IMR-90 (cell line): ENCODE measurements around the gene RAPGEF1. TPM values are rescaled to one million over a fixed set of nuclear protein-coding genes. Genes with fewer than 3 reads are reported as not detected.
A peak's percentile ranks its signal among the peaks of the same experiment; 100 is the strongest.

Source experiments
- ATAC-seq: fragments of 200-7000 bp; cut with Tn5 transposase; 2 replicates; pipeline ENCODE4 v1.9.1; 2020; ENCODE audit warnings: low read depth, mild to moderate bottlenecking, moderate library complexity
- BruUV-seq: library from RNA; stranded (reverse); fragments of 400-500 nt; replicated peaks from 2 replicates; lab custom pipeline; 2021; lab: Mats Ljungman, UMichigan
- CTCF ChIA-PET: fragments of 300-600 bp; formaldehyde crosslinking; extraction: SDS; loops from one replicate; lab custom pipeline; 2021; ENCODE audit warnings: antibody characterized with exemption; lab: Yijun Ruan, JAX
- POLR2A ChIA-PET: fragments of 300-600 bp; sonication (Branson Sonifier 250); formaldehyde crosslinking; loops from one replicate; lab custom pipeline; 2022; ENCODE audit warnings: antibody characterized with exemption; ENCODE audit not compliant: unreplicated experiment; lab: Charles Lee
- DNase-seq: peaks from one replicate; pipeline ENCODE4 v3.0.0; 2013
- H2AFZ ChIP-seq: replicated peaks from 2 replicates; pipeline ENCODE3; 2013; ENCODE audit warnings: low read length, mild to moderate bottlenecking; ENCODE audit not compliant: poor library complexity
- H2AK5ac ChIP-seq: 2 replicates; pipeline ENCODE4 v1.6.1; 2013; ENCODE audit warnings: low read depth, low read length, inconsistent platforms
- H2AK9ac ChIP-seq: replicated peaks from 2 replicates; pipeline ENCODE3; 2013; ENCODE audit warnings: mild to moderate bottlenecking, low read depth, low read length, moderate library complexity; ENCODE audit not compliant: poor library complexity
- H2BK120ac ChIP-seq: 2 replicates; pipeline ENCODE4 v1.6.1; 2013; ENCODE audit warnings: low read depth, low read length, inconsistent platforms
- H2BK15ac ChIP-seq: 3 replicates; pipeline ENCODE4 v1.6.1; 2013; ENCODE audit warnings: low read depth, low read length, inconsistent platforms
- H2BK20ac ChIP-seq: 2 replicates; pipeline ENCODE4 v1.6.1; 2013; ENCODE audit warnings: low read depth, mild to moderate bottlenecking, inconsistent platforms, low read length, moderate library complexity
- H2BK5ac ChIP-seq: 2 replicates; pipeline ENCODE4 v1.6.1; 2013; ENCODE audit warnings: mild to moderate bottlenecking, low read depth, low read length, inconsistent platforms; ENCODE audit not compliant: poor library complexity, severe bottlenecking
- H3K14ac ChIP-seq: replicated peaks from 2 replicates; pipeline ENCODE4 v1.6.1; 2013; ENCODE audit warnings: low read depth, low read length, inconsistent platforms
- H3K18ac ChIP-seq: 2 replicates; pipeline ENCODE4 v1.6.1; 2013; ENCODE audit warnings: low read depth, low read length, control low read depth
- H3K23ac ChIP-seq: 2 replicates; pipeline ENCODE4 v1.6.1; 2013; ENCODE audit warnings: low read depth, low read length, inconsistent platforms
- H3K27ac ChIP-seq: 2 replicates; pipeline ENCODE4 v1.5.1; 2013; ENCODE audit warnings: mild to moderate bottlenecking, control low read depth, low read length; ENCODE audit not compliant: insufficient read depth
- H3K27me3 ChIP-seq: 2 replicates; pipeline ENCODE4 v1.6.1; 2013; ENCODE audit warnings: low read length; ENCODE audit not compliant: control insufficient read depth, insufficient read depth
- H3K36me3 ChIP-seq: 2 replicates; pipeline ENCODE4 v1.6.1; 2013; ENCODE audit warnings: low read length, mixed read lengths; ENCODE audit not compliant: control insufficient read depth, insufficient read depth
- H3K4ac ChIP-seq: 2 replicates; pipeline ENCODE4 v1.6.1; 2013; ENCODE audit warnings: low read depth, low read length, inconsistent platforms
- H3K4me1 ChIP-seq: 2 replicates; pipeline ENCODE4 v1.6.1; 2013; ENCODE audit warnings: low read length, mixed read lengths; ENCODE audit not compliant: control insufficient read depth, insufficient read depth
- H3K4me2 ChIP-seq: 2 replicates; pipeline ENCODE4 v1.6.1; 2013; ENCODE audit warnings: low read depth, mild to moderate bottlenecking, control low read depth, low read length, moderate library complexity
- H3K4me3 ChIP-seq: 2 replicates; pipeline ENCODE4 v1.5.1; 2013; ENCODE audit warnings: low read depth, mild to moderate bottlenecking, control low read depth, low read length, moderate library complexity; ENCODE audit not compliant: insufficient read depth
- H3K56ac ChIP-seq: 2 replicates; pipeline ENCODE4 v1.6.1; 2013; ENCODE audit warnings: low read length, inconsistent platforms; ENCODE audit not compliant: insufficient read depth; ENCODE audit errors: extremely low read depth
- H3K79me1 ChIP-seq, 2 experiments: 2 replicates each; pipeline ENCODE4 v1.6.1; 2013; ENCODE audit warnings: low read length in 2 of 2, inconsistent platforms in 1 of 2, low read depth in 1 of 2
- H3K9ac ChIP-seq: 2 replicates; pipeline ENCODE4 v1.6.1; 2013; ENCODE audit warnings: low read depth, low read length, control low read depth
- H3K9me1 ChIP-seq: 2 replicates; pipeline ENCODE4 v1.6.1; 2013; ENCODE audit warnings: low read length, inconsistent platforms; ENCODE audit not compliant: insufficient read depth
- H3K9me3 ChIP-seq: 2 replicates; pipeline ENCODE4 v1.6.1; 2013; ENCODE audit warnings: low read length; ENCODE audit not compliant: control insufficient read depth, insufficient read depth
- H4K20me1 ChIP-seq: 2 replicates; pipeline ENCODE4 v1.6.1; 2013; ENCODE audit warnings: low read length, inconsistent platforms; ENCODE audit not compliant: insufficient read depth
- H4K5ac ChIP-seq: 2 replicates; pipeline ENCODE4 v1.6.1; 2013; ENCODE audit warnings: mild to moderate bottlenecking, low read depth, low read length, control low read depth
- H4K8ac ChIP-seq, 2 experiments: 2 replicates each; pipeline ENCODE4 v1.6.1; 2013; ENCODE audit warnings: low read depth in 2 of 2, low read length in 2 of 2, control low read depth in 1 of 2, inconsistent platforms in 1 of 2
- H4K91ac ChIP-seq: 2 replicates; pipeline ENCODE4 v1.6.1; 2013; ENCODE audit warnings: low read depth, low read length, inconsistent platforms; ENCODE audit not compliant: insufficient read depth
- BHLHE40 ChIP-seq: fragments of 150-350 bp; IDR thresholded peaks from 2 replicates; pipeline ENCODE4 v1.6.1; 2016; ENCODE audit warnings: mild to moderate bottlenecking, low read depth, low read length
- CEBPB ChIP-seq: IDR thresholded peaks from 2 replicates; pipeline ENCODE4 v1.6.1; 2012; ENCODE audit warnings: low read depth, low read length, improper control_type of control experiment
- MAFK ChIP-seq: IDR thresholded peaks from 2 replicates; pipeline ENCODE4 v1.6.1; 2012; ENCODE audit warnings: low read depth, low read length, improper control_type of control experiment
- RCOR1 ChIP-seq: IDR thresholded peaks from 2 replicates; pipeline ENCODE4 v1.6.1; 2012; ENCODE audit warnings: mild to moderate bottlenecking, low read length, improper control_type of control experiment; ENCODE audit not compliant: insufficient replicate concordance
- RFX5 ChIP-seq: IDR thresholded peaks from 2 replicates; pipeline ENCODE4 v1.8.0; 2012; ENCODE audit warnings: low read depth, mild to moderate bottlenecking, low read length, moderate library complexity
- WGBS, 2 experiments: methylation state at CpG; one replicate each; pipeline versions ENCODE4 v1.1.5 to v1.1.7; 2013; ENCODE audit warnings: missing lambda C conversion rate in 2 of 2; ENCODE audit not compliant: insufficient read length in 1 of 2; ENCODE audit errors: extremely low coverage in 2 of 2; 5-methylcytosine and 5-hydroxymethylcytosine counted together
- dilution Hi-C: fragments of 300-500 bp; cut with HindIII; formaldehyde crosslinking; loops from one replicate; pipeline ENCODE4 v1.14.3; 2018; ENCODE audit warnings: low sequenced_read_pairs; ENCODE audit not compliant: unreplicated experiment
- in situ Hi-C: fragments of 300-500 bp; cut with MboI; formaldehyde crosslinking; loops from 3 replicates; pipeline ENCODE4 v1.14.3; 2019; ENCODE audit warnings: low sequenced_read_pairs, inconsistent platforms, mixed read lengths
- intact Hi-C: fragments of 100-400 bp; cut with micrococcal nuclease; formaldehyde crosslinking; loops from 2 replicates; pipeline ENCODE4 v1.10.0; 2022
- polyA plus RNA-seq, 3 experiments: library from polyadenylated mRNA; depleted of rRNA; stranded (reverse); fragments of >200 nt; gene quantifications; 2 replicates each; pipeline ENCODE4 v1.2.3, GENCODE V29; 2012; ENCODE audit warnings: low replicate concordance in 1 of 3
- total RNA-seq: library from RNA; depleted of rRNA; stranded (reverse); fragments of >200 nt; gene quantifications from 2 replicates; pipeline ENCODE4 v1.2.3, GENCODE V29; 2012

Gene RAPGEF1
- total and polyA plus RNA-seq, 2 of the 4 experiments (the other 2 are of a cell fraction), result 13.1 to 22.3 TPM

GRCh38 chr9:131675437-131676022, 64.3 kb downstream of the RAPGEF1 start (continued):
- no peak for TF ChIP-seq BHLHE40

- H3K79me1 ChIP-seq, result peaks cover 43 to 90% of the 10 kb centered on the region in 2 experiments
- H2BK5ac ChIP-seq, result no peak overlapping the region
- H3K36me3 ChIP-seq, result no peaks in the 10 kb centered on the region
- H3K56ac ChIP-seq, result no peak overlapping the region
- no peak overlapping the region for H3K4me3 ChIP-seq
- peak overlapping the region; percentile 27; the same call in 1 of the 2 replicates for H3K4ac ChIP-seq
- H2AK9ac ChIP-seq, result peak overlapping the region; percentile 14
- no peak overlapping the region for H3K27ac ChIP-seq
- no peak overlapping the region for H4K5ac ChIP-seq
- H3K9me3 ChIP-seq, result no peaks in the 10 kb centered on the region
- H2BK120ac ChIP-seq, result 0 out of 2 replicates have a peak overlapping the region, but pooled peaks have one; percentile 6
- ATAC-seq (no peak), DNase-seq (no peak)
- CTCF ChIA-PET, result interaction anchor here (0.6 kb wide), 1 partner anchor 77 kb away, joined by 12 read pairs; no protein-coding TSS in a partner anchor
- no peak overlapping the region for H3K18ac ChIP-seq
- peaks cover 37% of the 10 kb centered on the region for H3K9me1 ChIP-seq
- H3K9ac ChIP-seq, result no peak overlapping the region
- H2BK20ac ChIP-seq, result no peak overlapping the region
- no peak overlapping the region for H2AFZ ChIP-seq
- WGBS, 2 experiments, result 98% methylated on average over 13 of the region's 29 CpGs; no CpG with 5 or more reads in 1 of the 2 experiments
- H3K23ac ChIP-seq, result no peak overlapping the region
- POLR2A ChIA-PET, result no interaction called here
- H3K14ac ChIP-seq, result peak overlapping the region; percentile 65; the same call in 1 of the 2 replicates
- peak overlapping the region; percentile 39; the same call in 1 of the 2 replicates for H2AK5ac ChIP-seq
- peaks cover 28% of the 10 kb centered on the region for H3K4me1 ChIP-seq
- TF ChIP-seq RFX5, result no peak
- TF ChIP-seq MAFK, result no peak
- TF ChIP-seq RCOR1, result no peak
- TF ChIP-seq CEBPB, result no peak
- H4K20me1 ChIP-seq, result peaks cover 74% of the 10 kb centered on the region
- no peak overlapping the region; the same call in 1 of the 2 replicates for H4K91ac ChIP-seq
- no peak overlapping the region for H3K4me2 ChIP-seq
- no peak overlapping the region for H2BK15ac ChIP-seq
- in situ Hi-C loops, result no loop called here
- BruUV-seq, result no TSS peak
- intact Hi-C loops, result loop anchor here (5.0 kb wide), 1 partner anchor 58 kb away; no protein-coding TSS in a partner anchor
- dilution Hi-C loops, result no loop called here
- no peaks in the 10 kb centered on the region for H3K27me3 ChIP-seq
- no peak overlapping the region for H4K8ac ChIP-seq
Measured at GRCh38 chr9:131674425-131675421, 65.2 kb downstream of the RAPGEF1 start.
